ENCODE measurements around the gene DCHS1.

DNA sequence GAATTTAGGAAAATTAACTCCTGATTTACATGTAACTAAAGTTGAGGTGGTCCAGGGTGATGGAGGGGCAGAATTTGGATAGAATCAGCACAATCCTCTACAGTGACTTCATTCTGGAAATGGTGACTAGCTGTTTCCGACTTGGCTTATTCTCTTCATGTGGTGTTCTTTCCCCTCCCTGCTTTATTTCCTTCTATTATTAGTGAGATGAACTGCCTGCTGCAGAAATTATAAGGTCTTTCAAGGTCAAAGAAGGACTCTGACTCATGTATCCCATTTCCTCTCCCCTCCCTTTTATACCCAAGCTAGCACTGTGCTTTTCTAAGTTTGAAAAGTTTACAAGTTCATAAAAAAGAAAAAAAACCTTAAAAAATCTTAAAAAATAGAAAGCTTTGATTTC is 39.8 kb upstream of the DCHS1 start:
- TF ChIP-seq EZH2phosphoT487 (IDR thresholded peaks at IDR 0.05; ENCODE audit: borderline replicate concordance) (no peak), CTCF (conservative IDR thresholded peaks at IDR 0.05; ENCODE audit: low read length) (no peak)
